Immature natural killer cell (primary cell): ENCODE measurements around the gene RAI14. TPM values are rescaled to one million over a fixed set of nuclear protein-coding genes. Genes with fewer than 3 reads are reported as not detected.

Experiments
- DNase-seq, 3 donors: peaks; one replicate each; pipeline ENCODE4 v3.0.0; 2022; ENCODE audit warnings: mixed read lengths in 1 of 3
- H3K27ac Mint-ChIP-seq, 6 donors: one replicate each; pipeline ENCODE4 v1.8.0; 2020; ENCODE audit warnings: mixed read lengths in 6 of 6, mild to moderate bottlenecking in 5 of 6, inconsistent platforms in 4 of 6, moderate library complexity in 3 of 6
- H3K27me3 Mint-ChIP-seq, 3 donors: one replicate each; pipeline ENCODE4 v1.8.0; 2020 to 2021; ENCODE audit warnings: low read depth in 3 of 3, mild to moderate bottlenecking in 3 of 3, mixed read lengths in 3 of 3, moderate library complexity in 3 of 3, inconsistent platforms in 1 of 3
- H3K36me3 Mint-ChIP-seq, 3 donors: one replicate each; pipeline ENCODE4 v1.8.0; 2020; ENCODE audit warnings: mixed read lengths in 3 of 3, inconsistent platforms in 2 of 3, mild to moderate bottlenecking in 2 of 3
- H3K4me1 Mint-ChIP-seq, 2 donors: one replicate each; pipeline ENCODE4 v1.8.0; 2020; ENCODE audit warnings: inconsistent platforms in 2 of 2, mild to moderate bottlenecking in 2 of 2, mixed read lengths in 2 of 2, moderate library complexity in 1 of 2
- H3K4me3 Mint-ChIP-seq, 5 donors: one replicate each; pipeline ENCODE4 v1.8.0; 2020; ENCODE audit warnings: mild to moderate bottlenecking in 5 of 5, mixed read lengths in 5 of 5, inconsistent platforms in 3 of 5, moderate library complexity in 3 of 5
- H3K9me3 Mint-ChIP-seq, 6 donors: one replicate each; pipeline ENCODE4 v1.8.0; 2020; ENCODE audit warnings: mild to moderate bottlenecking in 6 of 6, mixed read lengths in 6 of 6, inconsistent platforms in 4 of 6, moderate library complexity in 3 of 6
- polyA plus RNA-seq, 3 donors: library from polyadenylated mRNA; unstranded; fragments of 300-500 nt; fragmentation: Illumina TruSeq; gene quantifications; one replicate each; pipeline ENCODE4 v1.2.3, GENCODE V29; 2021

The RAI14 gene
- polyA plus RNA-seq, 3 donors from 2014 or later = 0.97 to 6.6 TPM; not detected in 1

GRCh38 chr5:34625246-34625645, 30.9 kb upstream of the RAI14 start:
- H3K27me3 Mint-ChIP-seq = peaks cover 0 to 1% (median 0%) of the 10 kb centered on the region in 3 donors
- no peak for DNase-seq
- no peaks in the 10 kb centered on the region for H3K4me1 Mint-ChIP-seq
- H3K9me3 Mint-ChIP-seq = peaks cover 0 to 2% (median 0%) of the 10 kb centered on the region in 6 donors
- H3K36me3 Mint-ChIP-seq = no peaks in the 10 kb centered on the region
- no peak overlapping the region for H3K27ac Mint-ChIP-seq
- H3K4me3 Mint-ChIP-seq = no peak overlapping the region

DNA sequence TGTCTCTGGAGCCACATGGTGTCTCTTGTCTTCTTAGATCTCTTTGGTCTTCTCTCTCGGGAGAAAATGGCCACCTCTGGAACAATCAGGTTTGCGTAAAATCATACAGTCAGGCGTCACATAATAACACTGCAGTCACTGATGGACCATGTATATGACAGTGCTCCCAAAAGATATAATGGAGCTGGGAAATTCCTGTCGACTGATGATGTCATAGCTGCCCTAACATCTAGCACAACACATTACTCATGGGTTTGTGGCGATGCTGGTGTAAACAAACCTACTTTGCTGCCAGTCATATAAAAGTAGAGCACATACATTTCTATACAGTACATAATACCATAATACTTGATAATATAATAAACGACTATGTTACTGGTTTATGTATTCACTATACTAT, 30.1 kb upstream of the RAI14 start:
- DNase-seq = no peak
- Mint-ChIP-seq H3K4me3 (no peak overlapping the region), H3K36me3 (no peaks in the 10 kb centered on the region)

DNA sequence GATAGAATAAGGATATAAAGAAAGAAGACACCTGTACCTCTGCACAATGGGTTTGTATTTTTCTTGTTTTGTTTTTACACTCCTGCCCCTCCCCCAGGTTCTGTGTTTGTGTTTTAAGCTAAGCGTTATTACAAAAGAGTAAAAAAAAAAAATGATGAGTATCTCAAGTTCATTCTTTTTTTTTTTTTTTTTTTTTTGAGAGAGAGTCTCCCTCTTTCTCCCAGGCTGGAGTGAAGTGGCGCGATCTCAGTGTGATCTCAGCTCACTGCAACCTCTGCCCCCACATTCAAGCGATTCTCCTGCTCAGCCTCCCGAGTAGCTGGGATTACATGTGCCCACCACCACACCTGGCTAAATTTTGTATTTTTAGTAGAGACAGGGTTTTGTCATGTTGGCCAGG, 29.4 kb upstream of the RAI14 start:
- Mint-ChIP-seq H3K4me3 (no peak overlapping the region), H3K27ac (no peak overlapping the region), H3K27me3 (peaks cover 0 to 3% (median 2%) of the 10 kb centered on the region in 3 donors), H3K9me3 (peaks cover 0 to 5% (median 0%) of the 10 kb centered on the region in 6 donors), H3K36me3 (no peaks in the 10 kb centered on the region), H3K4me1 (no peaks in the 10 kb centered on the region)
- DNase-seq = no peak

More for the DNA sequence above, 30.1 kb upstream of the RAI14 start:
- H3K4me1 Mint-ChIP-seq = no peaks in the 10 kb centered on the region
- no peak overlapping the region for H3K27ac Mint-ChIP-seq
- peaks cover 0 to 5% (median 0%) of the 10 kb centered on the region in 6 donors for H3K9me3 Mint-ChIP-seq
- H3K27me3 Mint-ChIP-seq = peaks cover 0 to 3% (median 2%) of the 10 kb centered on the region in 3 donors

GRCh38 chr5:34627794-34628193, 28.3 kb upstream of the RAI14 start:
- Mint-ChIP-seq H3K4me1 (no peaks in the 10 kb centered on the region), H3K27ac (no peak overlapping the region), H3K4me3 (no peak overlapping the region), H3K27me3 (peaks cover 0 to 3% (median 2%) of the 10 kb centered on the region in 3 donors), H3K36me3 (no peaks in the 10 kb centered on the region), H3K9me3 (peaks cover 0 to 5% (median 0%) of the 10 kb centered on the region in 6 donors)
- no peak for DNase-seq

- DNase-seq = no peak
- H3K4me3 Mint-ChIP-seq = no peak overlapping the region
- H3K27me3 Mint-ChIP-seq = peaks cover 0 to 3% (median 2%) of the 10 kb centered on the region in 3 donors
- no peaks in the 10 kb centered on the region for H3K36me3 Mint-ChIP-seq
- H3K9me3 Mint-ChIP-seq = peaks cover 0 to 5% (median 0%) of the 10 kb centered on the region in 6 donors
- no peak overlapping the region for H3K27ac Mint-ChIP-seq
- H3K4me1 Mint-ChIP-seq = no peaks in the 10 kb centered on the region
Observed at GRCh38 chr5:34628373-34628772, 27.8 kb upstream of the RAI14 start.

- Mint-ChIP-seq H3K4me1 (no peaks in the 10 kb centered on the region), H3K27ac (no peak overlapping the region), H3K9me3 (peaks cover 0 to 5% (median 0%) of the 10 kb centered on the region in 6 donors), H3K4me3 (no peak overlapping the region), H3K36me3 (no peaks in the 10 kb centered on the region), H3K27me3 (peaks cover 0 to 2% (median 2%) of the 10 kb centered on the region in 3 donors)
- DNase-seq = no peak
Observed at GRCh38 chr5:34630596-34630995, 25.5 kb upstream of the RAI14 start.

DNA sequence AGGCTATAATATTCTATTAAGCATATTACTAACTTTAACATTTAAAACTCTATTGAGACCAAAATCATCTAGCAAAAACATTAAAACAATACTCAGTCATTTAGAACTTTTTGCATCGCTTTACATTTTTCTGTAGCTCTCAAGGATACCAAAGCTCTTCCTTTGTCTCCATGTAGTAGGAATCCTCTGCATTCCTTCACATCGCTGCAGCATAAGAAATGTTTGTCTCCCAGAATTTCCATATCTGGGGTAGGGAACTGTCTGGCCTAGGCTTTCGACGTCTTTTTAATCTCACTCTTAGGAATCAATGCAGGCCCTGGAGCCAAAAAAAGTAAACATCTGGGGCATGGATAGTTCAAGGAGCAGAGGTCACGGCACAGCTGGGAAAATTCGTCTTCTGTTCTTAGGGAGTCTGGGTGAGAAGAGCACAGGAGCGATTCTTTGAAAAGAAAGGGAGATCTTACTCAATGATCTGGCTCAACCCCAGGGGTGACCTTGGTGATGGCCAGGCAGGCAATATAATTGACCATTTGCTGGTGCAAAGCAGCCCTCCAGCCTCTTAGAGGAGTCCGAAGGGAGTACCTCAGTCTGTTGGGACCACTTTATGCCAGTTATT, 23.2 kb upstream of the RAI14 start:
- Mint-ChIP-seq H3K9me3 (peaks cover 0 to 2% (median 0%) of the 10 kb centered on the region in 6 donors), H3K27me3 (peaks cover 0 to 2% (median 2%) of the 10 kb centered on the region in 3 donors), H3K4me3 (no peak overlapping the region), H3K27ac (no peak overlapping the region), H3K36me3 (no peaks in the 10 kb centered on the region), H3K4me1 (no peaks in the 10 kb centered on the region)
- no peak for DNase-seq

GRCh38 chr5:34639852-34640626, 16.1 kb upstream of the RAI14 start:
- no peaks in the 10 kb centered on the region for H3K4me1 Mint-ChIP-seq
- H3K36me3 Mint-ChIP-seq = no peaks in the 10 kb centered on the region
- H3K4me3 Mint-ChIP-seq = no peak overlapping the region
- no peak for DNase-seq
- H3K27me3 Mint-ChIP-seq = peaks cover 0 to 3% (median 1%) of the 10 kb centered on the region in 3 donors
- H3K9me3 Mint-ChIP-seq = peaks cover 0 to 1% (median 0%) of the 10 kb centered on the region in 6 donors
- H3K27ac Mint-ChIP-seq = no peak overlapping the region

- Mint-ChIP-seq H3K27ac (no peak overlapping the region), H3K4me1 (no peaks in the 10 kb centered on the region), H3K36me3 (no peaks in the 10 kb centered on the region), H3K9me3 (peaks cover 0 to 2% (median 0%) of the 10 kb centered on the region in 6 donors), H3K27me3 (peaks cover 5 to 16% (median 6%) of the 10 kb centered on the region in 3 donors), H3K4me3 (no peak overlapping the region)
- DNase-seq = no peak
Observed at GRCh38 chr5:34648039-34648839, 7.9 kb upstream of the RAI14 start.

DNA sequence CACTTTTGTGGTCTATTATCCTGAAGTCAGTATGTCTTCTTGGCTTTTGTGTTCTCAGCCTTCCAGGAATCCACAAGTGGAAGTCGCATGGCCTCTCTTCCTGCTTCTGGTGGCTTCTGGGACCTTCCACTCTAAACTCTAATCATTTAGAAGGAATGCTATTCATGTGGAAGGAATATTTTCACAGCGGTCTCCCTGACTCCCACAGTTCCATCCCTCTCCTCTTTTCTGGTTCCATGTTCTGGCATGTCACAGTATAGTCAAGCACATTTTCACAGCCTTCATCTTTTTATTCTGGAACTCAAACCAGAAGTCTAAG, 7.3 kb upstream of the RAI14 start:
- Mint-ChIP-seq H3K4me3 (no peak overlapping the region), H3K9me3 (peaks cover 0 to 2% (median 0%) of the 10 kb centered on the region in 6 donors), H3K27me3 (peaks cover 5 to 16% (median 8%) of the 10 kb centered on the region in 3 donors), H3K4me1 (no peaks in the 10 kb centered on the region), H3K36me3 (no peaks in the 10 kb centered on the region), H3K27ac (no peak overlapping the region)
- DNase-seq = no peak

- peaks cover 8 to 15% of the 10 kb centered on the region in 2 donors for H3K4me1 Mint-ChIP-seq
- peaks cover 0 to 19% (median 8%) of the 10 kb centered on the region in 3 donors for H3K27me3 Mint-ChIP-seq
- H3K36me3 Mint-ChIP-seq = no peaks in the 10 kb centered on the region
- H3K27ac Mint-ChIP-seq = no peak overlapping the region
- H3K9me3 Mint-ChIP-seq = peaks cover 0 to 2% (median 0%) of the 10 kb centered on the region in 6 donors
- no peak for DNase-seq
- H3K4me3 Mint-ChIP-seq = no peak overlapping the region
Observed at GRCh38 chr5:34651791-34652190, 4.3 kb upstream of the RAI14 start.

GRCh38 chr5:34652466-34652865, 3.7 kb upstream of the RAI14 start:
- H3K4me1 Mint-ChIP-seq = peaks cover 13 to 20% of the 10 kb centered on the region in 2 donors
- H3K27ac Mint-ChIP-seq = no peak overlapping the region
- no peak for DNase-seq
- peaks cover 0 to 22% (median 10%) of the 10 kb centered on the region in 3 donors for H3K27me3 Mint-ChIP-seq
- H3K36me3 Mint-ChIP-seq = no peaks in the 10 kb centered on the region
- H3K9me3 Mint-ChIP-seq = peaks cover 0 to 2% (median 0%) of the 10 kb centered on the region in 6 donors
- no peak overlapping the region for H3K4me3 Mint-ChIP-seq

GRCh38 chr5:34652914-34653313, 3.2 kb upstream of the RAI14 start:
- H3K4me3 Mint-ChIP-seq = no peak overlapping the region
- no peak overlapping the region for H3K27ac Mint-ChIP-seq
- peaks cover 17 to 25% of the 10 kb centered on the region in 2 donors for H3K4me1 Mint-ChIP-seq
- H3K27me3 Mint-ChIP-seq = peaks cover 0 to 27% (median 14%) of the 10 kb centered on the region in 3 donors
- H3K9me3 Mint-ChIP-seq = peaks cover 0 to 2% (median 0%) of the 10 kb centered on the region in 6 donors
- H3K36me3 Mint-ChIP-seq = no peaks in the 10 kb centered on the region
- DNase-seq = no peak

DNA sequence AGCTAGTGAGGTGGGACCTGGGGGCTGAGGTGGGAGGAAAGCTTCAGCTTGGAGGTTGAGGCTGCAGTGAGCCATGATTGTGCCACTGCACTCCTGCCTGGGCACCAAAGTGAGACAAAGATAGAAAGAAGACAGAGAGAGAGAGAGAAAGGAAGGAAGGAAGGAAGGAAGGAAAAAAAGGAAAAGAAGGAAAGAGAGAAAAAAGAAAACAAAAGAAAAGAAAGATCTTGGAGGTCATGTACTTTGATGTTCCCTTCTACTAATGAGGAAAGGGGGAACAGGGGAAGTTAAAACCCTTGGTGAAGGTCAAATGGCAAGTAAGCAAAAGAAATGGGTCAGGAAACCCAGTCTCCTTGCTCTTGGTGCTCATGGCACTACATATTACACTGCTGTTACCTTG, 2.4 kb upstream of the RAI14 start:
- H3K36me3 Mint-ChIP-seq = no peaks in the 10 kb centered on the region
- DNase-seq = no peak
- H3K4me1 Mint-ChIP-seq = peaks cover 19 to 28% of the 10 kb centered on the region in 2 donors
- H3K4me3 Mint-ChIP-seq = no peak overlapping the region
- peaks cover 0 to 25% (median 14%) of the 10 kb centered on the region in 3 donors for H3K27me3 Mint-ChIP-seq
- H3K27ac Mint-ChIP-seq = no peak overlapping the region
- no peaks in the 10 kb centered on the region for H3K9me3 Mint-ChIP-seq
